ENCODE measurements around the gene UROC1. TPM values are rescaled to one million over a fixed set of nuclear protein-coding genes. Genes with fewer than 3 reads are reported as not detected.

Gene UROC1
- total and polyA plus RNA-seq, 2 experiments from 2014 or later, result not detected

GRCh38 chr3:126478581-126479310 lies 38.8 kb downstream of the UROC1 start:
- peaks cover under 1% of the 10 kb centered on the region; the same call in 2 of the 3 replicates for H3K36me3 Mint-ChIP-seq (ENCODE audit: low read depth)
- ATAC-seq (no peak), DNase-seq (ENCODE audit: low spot score) (no peak)
- no peak overlapping the region for H3K27ac Mint-ChIP-seq
- no peaks in the 10 kb centered on the region; the same call in 2 of the 3 replicates for H3K9me3 Mint-ChIP-seq
- no peaks in the 10 kb centered on the region for H3K27me3 ChIP-seq (ENCODE audit: insufficient read depth)
- H3K9me2 ChIP-seq (ENCODE audit: insufficient read depth), result no peaks in the 10 kb centered on the region
- H3K4me3 ChIP-seq, result no peak overlapping the region
- peaks cover 6% of the 10 kb centered on the region for H3K4me1 ChIP-seq (ENCODE audit: insufficient read depth)
- no peak overlapping the region for H3K27ac ChIP-seq (ENCODE audit: low read depth)
- peaks cover 26% of the 10 kb centered on the region for H3K4me1 Mint-ChIP-seq
- H3K4me2 ChIP-seq, result no peak overlapping the region
- H3K4me3 Mint-ChIP-seq, result no peak overlapping the region
- peaks cover 11% of the 10 kb centered on the region for H3K79me2 ChIP-seq (replicated peaks; ENCODE audit: insufficient read depth)
- H2AFZ ChIP-seq, result no peak overlapping the region
- TF ChIP-seq CREB1 (CRISPR knock-in tag; IDR thresholded peaks at IDR 0.05; ENCODE audit: low read depth) (no peak), NANOG (IDR thresholded peaks at IDR 0.05; ENCODE audit: borderline replicate concordance) (no peak), REST (IDR thresholded peaks at IDR 0.05; ENCODE audit: unreplicated experiment) (no peak), CTCF (conservative IDR thresholded peaks at IDR 0.05; ENCODE audit: low read depth in 2 of 2) (no peak), ZNF114 (CRISPR knock-in tag; IDR thresholded peaks at IDR 0.05) (no peak), EZH2 (IDR thresholded peaks at IDR 0.05; ENCODE audit: low read depth, unreplicated experiment) (no peak), STAT1 (IDR thresholded peaks at IDR 0.05; ENCODE audit: unreplicated experiment) (no peak), POLR2AphosphoS5 (IDR thresholded peaks at IDR 0.05; ENCODE audit: low read depth) (no peak), JUNB (IDR thresholded peaks at IDR 0.05; ENCODE audit: unreplicated experiment) (no peak), ZNF331 (CRISPR knock-in tag; IDR thresholded peaks at IDR 0.05; ENCODE audit: low read depth) (no peak)
- H3K36me3 ChIP-seq (ENCODE audit: insufficient read depth), result no peaks in the 10 kb centered on the region; the same call in 1 of the 2 replicates
- peaks cover 4% of the 10 kb centered on the region for H3K27me3 Mint-ChIP-seq (ENCODE audit: insufficient read depth, low read depth, poor library complexity)
- H3F3A ChIP-seq (replicated peaks; ENCODE audit: low read depth), result no peaks in the 10 kb centered on the region
- H4K20me1 ChIP-seq (replicated peaks; ENCODE audit: insufficient read depth), result peaks cover 7% of the 10 kb centered on the region
